H1 (cell line): ENCODE results near the gene IL17RA. TPM values are rescaled to one million over a fixed set of nuclear protein-coding genes. Genes with fewer than 3 reads are reported as not detected.

Source experiments
- CTCF ChIA-PET: fragments of 300-600 bp; sonication (Branson Sonifier 250); formaldehyde crosslinking; loops from one replicate; lab custom pipeline; 2021; ENCODE audit not compliant: partially characterized antibody; lab: Charles Lee
- POLR2A ChIA-PET: fragments of 300-600 bp; sonication (Branson Sonifier 250); formaldehyde crosslinking; loops from one replicate; lab custom pipeline; 2021; ENCODE audit warnings: inconsistent platforms; ENCODE audit not compliant: partially characterized antibody; lab: Charles Lee
- DNase-seq, 2 experiments: peaks; one replicate each; pipeline versions ENCODE4 v3.0.0 to v3.0.0-alpha.2; 2010 to 2022; ENCODE audit warnings: low spot score in 2 of 2, low read depth in 1 of 2, mixed read lengths in 1 of 2
- FAIRE-seq: peaks from 2 replicates; lab custom pipeline; 2011; peaks lifted over from hg19 to GRCh38; lab: Jason Lieb, UNC
- H2AFZ ChIP-seq: 2 replicates; pipeline ENCODE4 v1.8.1; 2012; ENCODE audit warnings: low read length, inconsistent platforms
- H2AK5ac ChIP-seq: 2 replicates; pipeline ENCODE4 v1.6.1; 2013; ENCODE audit warnings: low read depth, low read length
- H2BK120ac ChIP-seq: replicated peaks from 2 replicates; pipeline ENCODE3; 2013; ENCODE audit warnings: low read depth, low read length, inconsistent platforms
- H2BK12ac ChIP-seq: 2 replicates; pipeline ENCODE4 v1.6.1; 2013; ENCODE audit warnings: low read depth, low read length
- H2BK15ac ChIP-seq: 2 replicates; pipeline ENCODE4 v1.6.1; 2013; ENCODE audit warnings: low read length
- H2BK20ac ChIP-seq: 2 replicates; pipeline ENCODE4 v1.6.1; 2013; ENCODE audit warnings: low read length
- H2BK5ac ChIP-seq: 2 replicates; pipeline ENCODE4 v1.6.1; 2013; ENCODE audit warnings: low read depth, low read length
- H3K14ac ChIP-seq: 2 replicates; pipeline ENCODE4 v1.6.1; 2013; ENCODE audit warnings: inconsistent platforms; ENCODE audit not compliant: insufficient read length
- H3K18ac ChIP-seq: 2 replicates; pipeline ENCODE4 v1.6.1; 2013; ENCODE audit warnings: low read length; ENCODE audit errors: extremely low read depth
- H3K23ac ChIP-seq: 2 replicates; pipeline ENCODE4 v1.6.1; 2013; ENCODE audit warnings: inconsistent platforms; ENCODE audit not compliant: insufficient read length
- H3K23me2 ChIP-seq: 2 replicates; pipeline ENCODE4 v1.6.1; 2013; ENCODE audit warnings: low read depth, low read length
- H3K27ac ChIP-seq: 2 replicates; pipeline ENCODE4 v1.6.1; 2011; ENCODE audit warnings: low read depth, low read length, inconsistent platforms
- H3K27me3 ChIP-seq, 4 experiments: replicated peaks in 1 of 4; 1 replicate in 1 of 4; 2 replicates in 3 of 4; pipeline versions ENCODE4 v1.6.1 to v1.8.1; 2011 to 2013; ENCODE audit warnings: low read length in 3 of 4, mild to moderate bottlenecking in 3 of 4, inconsistent platforms in 2 of 4, mixed read lengths in 2 of 4, moderate library complexity in 1 of 4; ENCODE audit not compliant: control insufficient read depth in 3 of 4, insufficient read depth in 3 of 4; ENCODE audit errors: extremely low read depth in 1 of 4
- H3K36me3 ChIP-seq, 4 experiments: 2 replicates each; pipeline versions ENCODE4 v1.6.1 to v1.8.1; 2011 to 2013; ENCODE audit warnings: mild to moderate bottlenecking in 4 of 4, low read length in 3 of 4, moderate library complexity in 2 of 4, control low read depth in 1 of 4, inconsistent platforms in 1 of 4; ENCODE audit not compliant: insufficient read depth in 4 of 4, control insufficient read depth in 2 of 4
- H3K4ac ChIP-seq: replicated peaks from 2 replicates; pipeline ENCODE3; 2013; ENCODE audit warnings: low read length, low read depth, mixed read lengths, inconsistent platforms; ENCODE audit not compliant: insufficient read length
- H3K4me1 ChIP-seq, 4 experiments: replicated peaks in 1 of 4; 1 replicate in 1 of 4; 2 replicates in 3 of 4; pipeline versions ENCODE4 v1.6.1 to v1.8.1; 2011 to 2013; ENCODE audit warnings: low read length in 3 of 4, inconsistent platforms in 2 of 4, mixed read lengths in 1 of 4; ENCODE audit not compliant: insufficient read depth in 4 of 4, control insufficient read depth in 3 of 4
- H3K4me2 ChIP-seq, 2 experiments: 2 replicates each; pipeline versions ENCODE4 v1.6.1 to v1.8.1; 2011 to 2013; ENCODE audit warnings: low read depth in 2 of 2, low read length in 2 of 2, control low read depth in 1 of 2, inconsistent platforms in 1 of 2, mild to moderate bottlenecking in 1 of 2; ENCODE audit not compliant: insufficient read depth in 1 of 2
- H3K4me3 ChIP-seq, 4 experiments: fragments of 200-600, 300-600 bp in 1 of 4; sonication (generic), shearing (Covaris generic), sonication (Bioruptor Twin) in 1 of 4; 2 replicates each; pipeline versions ENCODE4 v1.5.1 to v1.8.1; 2011 to 2016; ENCODE audit warnings: low read length in 4 of 4, low read depth in 3 of 4, control low read depth in 2 of 4, inconsistent platforms in 2 of 4, mild to moderate bottlenecking in 2 of 4, mixed read lengths in 1 of 4, moderate library complexity in 1 of 4; ENCODE audit not compliant: insufficient read depth in 2 of 4; ENCODE audit errors: extremely low read depth in 1 of 4
- H3K56ac ChIP-seq: replicated peaks from 2 replicates; pipeline ENCODE3; 2013; ENCODE audit warnings: low read depth, mild to moderate bottlenecking, mixed read lengths, low read length, inconsistent platforms; ENCODE audit not compliant: insufficient read length
- H3K79me1 ChIP-seq: 2 replicates; pipeline ENCODE4 v1.6.1; 2013; ENCODE audit warnings: low read depth, low read length, control low read depth
- H3K79me2 ChIP-seq, 2 experiments: 2 replicates each; pipeline versions ENCODE4 v1.6.1 to v1.8.1; 2012 to 2013; ENCODE audit warnings: low read length in 2 of 2, mild to moderate bottlenecking in 2 of 2, inconsistent platforms in 1 of 2; ENCODE audit not compliant: insufficient read depth in 2 of 2, control insufficient read depth in 1 of 2
- H3K9ac ChIP-seq, 4 experiments: replicated peaks in 1 of 4; 1 replicate in 1 of 4; 2 replicates in 3 of 4; pipeline versions ENCODE4 v1.6.1 to v1.8.1; 2011 to 2013; ENCODE audit warnings: low read depth in 3 of 4, low read length in 3 of 4, control low read depth in 2 of 4, mild to moderate bottlenecking in 2 of 4, moderate library complexity in 2 of 4, inconsistent platforms in 1 of 4; ENCODE audit errors: extremely low read depth in 1 of 4
- H3K9me3 ChIP-seq, 2 experiments: 2 replicates each; pipeline versions ENCODE4 v1.6.1 to v1.8.1; 2012 to 2013; ENCODE audit warnings: mild to moderate bottlenecking in 2 of 2, moderate library complexity in 2 of 2, control low read depth in 1 of 2, inconsistent platforms in 1 of 2, low read depth in 1 of 2, low read length in 1 of 2, mixed read lengths in 1 of 2; ENCODE audit not compliant: insufficient read depth in 2 of 2
- H4K20me1 ChIP-seq, 2 experiments: replicated peaks in 1 of 2; 2 replicates each; pipeline versions ENCODE3 to v1.8.1; 2011 to 2013; ENCODE audit warnings: inconsistent platforms in 2 of 2, low read length in 2 of 2, mild to moderate bottlenecking in 1 of 2; ENCODE audit not compliant: insufficient read depth in 2 of 2, control insufficient read depth in 1 of 2
- H4K5ac ChIP-seq: 2 replicates; pipeline ENCODE4 v1.6.1; 2013; ENCODE audit warnings: low read length, low read depth, mixed read lengths, inconsistent platforms; ENCODE audit not compliant: insufficient read length
- H4K8ac ChIP-seq: 2 replicates; pipeline ENCODE4 v1.8.0; 2013; ENCODE audit warnings: mild to moderate bottlenecking, moderate library complexity, low read length, inconsistent platforms; ENCODE audit not compliant: insufficient read depth; ENCODE audit errors: extremely low read depth
- H4K91ac ChIP-seq: replicated peaks from 2 replicates; pipeline ENCODE3; 2013; ENCODE audit warnings: low read length, mixed read lengths, inconsistent platforms; ENCODE audit not compliant: insufficient read length
- EGR1 ChIP-seq: IDR thresholded peaks from 2 replicates; pipeline ENCODE4 v1.6.1; 2011; ENCODE audit warnings: low read depth, low read length, borderline replicate concordance
- EZH2 ChIP-seq: fragments of 200-600 bp; sonication (generic); IDR thresholded peaks from 2 replicates; pipeline ENCODE4 v1.7.1; 2012; ENCODE audit warnings: low read depth, mild to moderate bottlenecking, moderate library complexity, low read length, inconsistent platforms; ENCODE audit not compliant: severe bottlenecking
- PHF8 ChIP-seq: fragments of 200-600 bp; sonication (generic); conservative IDR thresholded peaks from 2 replicates; pipeline ENCODE4 v1.7.1; 2012; ENCODE audit warnings: low read depth, mild to moderate bottlenecking, inconsistent platforms, low read length, moderate library complexity
- SIN3A ChIP-seq, 2 experiments: IDR thresholded peaks in 1 of 2; conservative IDR thresholded peaks in 1 of 2; 2 replicates each; pipeline ENCODE4 v1.6.1; 2011 to 2012; ENCODE audit warnings: low read length in 2 of 2, improper control_type of control experiment in 1 of 2, low read depth in 1 of 2, mild to moderate bottlenecking in 1 of 2
- TAF1 ChIP-seq: IDR thresholded peaks from 2 replicates; pipeline ENCODE4 v1.6.1; 2011; ENCODE audit warnings: mild to moderate bottlenecking, low read depth, low read length
- WGBS, 2 experiments: shearing (Covaris generic) in 1 of 2; methylation state at CpG; one replicate each; pipeline versions ENCODE4 v1.1.6 to v1.1.7; 2013 to 2015; ENCODE audit warnings: low lambda C conversion rate in 2 of 2, mixed read lengths in 2 of 2, inconsistent platforms in 1 of 2, low coverage in 1 of 2, missing lambda C conversion rate in 1 of 2; ENCODE audit not compliant: insufficient replicate concordance in 2 of 2, insufficient coverage in 1 of 2, insufficient read length in 1 of 2; ENCODE audit errors: extremely low coverage in 1 of 2, missing lambda C conversion rate in 1 of 2; 5-methylcytosine and 5-hydroxymethylcytosine counted together
- polyA plus RNA-seq, 7 experiments: library from polyadenylated mRNA; depleted of rRNA in 3 of 7; stranded (reverse) in 5 of 7; unstranded in 2 of 7; fragments of >200 nt in 5 of 7; fragments of 200-250 nt in 2 of 7; gene quantifications; 1 replicate in 5 of 7; 2 replicates in 1 of 7; 4 replicates in 1 of 7; pipeline versions ENCODE4 v1.2.1 to v1.2.3, GENCODE V29; 2011 to 2013; ENCODE audit warnings: missing spikeins in 2 of 7, mixed read lengths in 2 of 7
- total RNA-seq: library from RNA; stranded (reverse); fragmentation: NEBNext Ultra II Directional; extraction: Animal tissue kit (Norgen Biotek cat#: 25700); gene quantifications from 2 replicates; pipeline ENCODE4 v1.2.1, GENCODE V29; 2021

IL17RA gene
- total and polyA plus RNA-seq, 2 of the 8 experiments (the other 6 are each of a cell fraction or from before 2014, with no cell fraction given): 5.6 to 9.9 TPM

GRCh38 chr22:17143101-17143500 lies 58.3 kb downstream of the IL17RA start:
- POLR2A ChIA-PET: interaction anchor here (1.4 kb wide), 1 partner anchor 10 kb away, joined by 3 read pairs; no protein-coding TSS in a partner anchor
- WGBS, 2 experiments: 91% methylated on average over 7 of the region's 9 CpGs; no CpG with 5 or more reads in 1 of the 2 experiments
- FAIRE-seq: no peak

More at GRCh38 chr22:17143101-17143500, 58.3 kb downstream of the IL17RA start:
- Histone ChIP-seq H4K5ac (no peak overlapping the region), H2AFZ (no peak overlapping the region), H3K14ac (no peak overlapping the region), H2BK12ac (no peak overlapping the region), H3K36me3 (peaks cover 10 to 42% (median 32%) of the 10 kb centered on the region in 4 experiments; a peak in 6 of 8 replicates), H3K56ac (no peak overlapping the region), H4K20me1 (peaks cover 2 to 21% of the 10 kb centered on the region in 2 experiments), H2BK20ac (no peak overlapping the region), H3K18ac (no peak overlapping the region), H3K9ac (no peak overlapping the region), H3K4me3 (no peak overlapping the region), H3K23me2 (no peaks in the 10 kb centered on the region), H3K4me1 (no peaks in the 10 kb centered on the region), H3K27ac (no peak overlapping the region), H3K27me3 (no peaks in the 10 kb centered on the region), H3K4me2 (no peak overlapping the region), H4K91ac (no peak overlapping the region), H2BK5ac (no peak overlapping the region), H2BK120ac (no peak overlapping the region), H3K79me2 (peaks cover 0 to 12% of the 10 kb centered on the region in 2 experiments; a peak in 3 of 4 replicates), H3K9me3 (no peaks in the 10 kb centered on the region), H4K8ac (no peak overlapping the region), H2BK15ac (no peak overlapping the region), H3K23ac (no peak overlapping the region), H2AK5ac (no peak overlapping the region), H3K4ac (no peak overlapping the region), H3K79me1 (peaks cover 12% of the 10 kb centered on the region)
- CTCF ChIA-PET: interaction anchor here (0.9 to 1.3 kb wide), 3 partner anchors 10 to 29 kb away, joined by 3 to 6 read pairs (median 5); no protein-coding TSS in a partner anchor
- TF ChIP-seq TAF1: no peak
- no peak for TF ChIP-seq PHF8
- no peak for TF ChIP-seq SIN3A (conservative IDR thresholded peaks at IDR 0.05 in 1 of 2, IDR thresholded peaks at IDR 0.05 in 1 of 2; ENCODE audit: low read depth in 1 of 2, low read length in 2 of 2)
- TF ChIP-seq EGR1: no peak
- no peak for TF ChIP-seq EZH2
- DNase-seq: no peak
